SKM-1 (cell line): ENCODE measurements around the gene HES4.
A peak's percentile ranks its signal among the peaks of the same experiment; 100 is the strongest.

Experiments used
- DNase-seq: peaks from one replicate; lab custom pipeline; 2025; ENCODE audit not compliant: unreplicated experiment; lab: John Stamatoyannopoulos, UW

The HES4 gene

DNA sequence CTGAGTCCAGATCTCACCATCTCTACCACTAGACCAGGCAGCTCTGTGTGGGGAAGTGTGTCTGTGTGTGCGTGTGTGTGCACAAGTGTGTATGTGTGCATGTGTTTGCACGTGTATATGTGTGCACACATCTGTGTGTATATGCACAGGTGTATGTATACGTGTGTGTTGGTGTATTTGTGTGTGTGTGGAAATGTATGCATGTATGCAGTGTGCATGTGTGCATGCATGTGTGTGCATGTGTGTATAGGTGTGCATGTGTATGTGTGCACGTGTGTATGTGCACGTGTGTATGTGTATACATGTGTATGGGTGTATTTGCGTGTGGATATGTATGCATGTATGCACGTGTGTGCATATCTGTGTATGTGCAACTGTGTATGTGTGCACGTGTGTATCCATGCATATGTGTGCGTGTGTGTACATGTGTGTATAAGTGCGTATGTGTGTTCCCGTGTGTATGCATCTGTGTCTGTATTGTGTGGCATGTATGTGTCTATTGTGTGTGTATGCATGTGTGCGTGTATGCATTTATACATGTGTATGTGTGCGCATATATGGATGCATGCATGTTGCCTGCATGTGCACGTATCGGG lies 30.5 kb downstream of the HES4 start:
- DNase-seq = no peak

DNA sequence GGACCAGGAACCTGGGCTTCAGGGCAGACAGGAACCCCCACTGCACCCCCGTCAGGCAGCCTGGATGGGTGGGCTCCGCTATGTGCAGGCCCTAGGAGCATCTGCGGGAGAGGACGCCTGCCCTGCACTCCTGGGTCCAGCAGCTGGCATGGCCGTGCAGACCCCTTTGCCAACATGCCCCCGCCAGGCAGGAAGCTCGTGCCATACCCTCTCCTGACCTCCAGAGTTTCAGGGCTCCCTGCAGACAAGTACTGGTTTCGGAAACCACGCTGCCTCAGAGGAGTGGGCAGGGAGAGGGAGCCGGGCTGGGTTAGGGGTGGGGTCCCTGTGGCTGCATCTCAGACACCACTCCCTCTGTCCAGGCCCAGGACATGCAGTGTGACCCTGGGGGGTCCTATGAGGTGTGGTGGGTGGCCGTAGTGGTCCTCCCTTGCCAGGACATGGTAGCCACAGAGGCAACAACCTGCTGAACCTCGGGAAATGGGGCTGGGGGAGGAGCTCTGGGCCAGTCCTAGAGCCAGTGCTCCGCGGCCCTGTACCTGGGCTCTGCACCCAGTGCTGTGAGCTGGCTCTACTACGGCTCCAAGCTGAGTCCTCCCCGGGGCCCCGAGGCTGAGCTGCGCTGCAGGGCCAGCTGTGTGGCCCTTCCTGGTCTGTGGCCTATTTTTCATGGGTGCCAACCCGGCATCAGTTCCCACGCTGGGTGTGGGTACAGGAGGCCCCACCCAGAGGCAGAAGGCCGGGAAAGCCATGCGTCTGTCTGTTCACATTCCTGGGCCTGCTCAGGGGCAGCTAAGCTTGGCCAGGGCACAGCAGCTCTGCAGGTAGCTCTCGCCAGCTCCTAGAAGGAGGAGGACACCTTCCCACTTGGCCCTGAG lies 32.2 kb downstream of the HES4 start:
- no peak for DNase-seq

DNA sequence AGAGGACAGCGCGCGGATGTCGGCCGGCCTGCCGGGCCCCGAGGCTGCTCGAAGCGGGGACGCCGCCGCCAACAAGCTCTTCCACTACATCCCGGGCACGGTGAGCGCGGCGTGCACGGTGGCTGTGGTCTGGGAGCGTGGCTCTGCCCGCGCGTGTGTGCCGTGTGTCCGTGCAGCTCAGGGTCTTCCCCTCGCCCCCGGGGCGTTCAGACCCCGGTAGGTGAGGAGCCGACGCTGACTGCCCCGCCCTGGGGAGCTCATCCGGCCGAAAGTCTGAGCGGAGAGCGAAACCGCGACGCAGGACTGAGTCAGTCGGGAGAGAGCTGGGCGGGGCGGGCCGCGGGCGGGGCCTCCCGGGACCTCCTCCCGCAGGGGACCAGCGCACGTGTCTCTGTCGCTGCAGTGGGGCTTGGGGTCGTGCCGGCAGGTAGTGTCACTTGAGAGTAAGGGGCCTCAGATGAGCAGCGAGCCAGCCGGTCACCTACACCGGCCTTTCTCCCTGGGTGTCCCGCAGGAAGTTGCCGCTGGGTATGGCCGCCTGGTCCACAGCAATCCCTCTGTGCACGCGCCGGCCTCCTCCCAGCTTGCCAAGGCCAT lies 33.1 kb downstream of the HES4 start:
- no peak for DNase-seq

DNA sequence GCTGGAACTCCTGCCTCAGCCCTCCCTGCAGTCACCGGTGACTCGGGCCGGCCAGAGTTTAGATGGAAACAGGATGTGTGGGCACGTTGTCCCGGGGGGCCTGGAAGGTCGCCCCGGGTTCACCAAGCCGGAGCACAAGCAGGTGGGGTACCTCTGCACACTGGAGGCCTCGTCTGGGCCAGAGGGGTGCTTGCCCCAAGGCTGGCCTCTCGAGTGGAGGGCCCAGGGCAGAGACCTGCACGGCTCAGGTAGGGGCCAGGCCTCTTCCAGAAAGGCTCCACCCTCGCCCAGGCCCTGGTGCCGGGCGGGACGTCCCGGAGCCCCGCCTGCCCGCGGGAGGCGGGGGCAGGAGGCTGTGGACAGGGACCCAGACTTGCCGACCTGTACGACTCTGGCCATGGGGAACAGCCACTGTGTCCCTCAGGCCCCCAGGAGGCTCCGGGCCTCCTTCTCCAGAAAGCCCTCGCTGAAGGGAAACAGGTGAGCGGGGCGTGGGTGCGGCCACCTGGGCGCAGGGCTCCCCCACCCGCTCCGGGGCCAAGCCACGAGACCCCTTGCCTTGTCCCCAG lies 33.7 kb downstream of the HES4 start, which contains the start of gene PLEKHN1:
PLEKHN1 (plus strand) TSS at position 348 of the 569 bp plus-strand sequence; CDS start at position 398, 50 bp downstream.
- DNase-seq = no peak

DNA sequence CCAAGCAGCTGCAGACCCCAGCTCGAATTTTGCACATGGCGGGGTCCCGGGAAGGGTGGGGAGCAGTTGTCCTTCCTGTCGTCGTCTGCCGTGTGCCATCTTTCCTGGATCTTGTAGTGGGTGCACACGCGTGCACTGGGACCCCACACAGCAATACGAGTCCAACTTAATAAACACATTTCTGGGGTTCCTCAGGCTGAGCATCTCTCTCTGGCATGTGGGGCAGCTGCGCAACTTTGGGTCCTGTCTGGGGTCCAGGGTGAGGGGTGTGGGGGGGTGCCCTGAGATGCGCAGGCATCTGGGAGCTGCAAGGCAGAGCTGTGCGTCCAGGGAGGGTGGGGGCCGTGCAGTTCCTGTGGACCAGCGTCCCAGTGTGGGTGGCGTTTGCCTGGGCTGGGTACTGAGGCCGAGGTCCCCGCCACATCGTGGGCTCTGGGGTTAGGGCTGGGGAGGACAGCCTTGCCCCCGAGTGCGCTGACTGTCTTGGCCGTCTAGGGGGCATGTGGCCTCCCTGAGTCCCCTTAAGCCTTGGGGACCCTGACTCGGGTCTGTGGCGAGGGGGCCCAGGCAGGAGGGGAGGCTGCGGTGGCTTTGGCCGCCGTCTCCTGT lies 34.3 kb downstream of the HES4 start:
- DNase-seq = no peak

DNA sequence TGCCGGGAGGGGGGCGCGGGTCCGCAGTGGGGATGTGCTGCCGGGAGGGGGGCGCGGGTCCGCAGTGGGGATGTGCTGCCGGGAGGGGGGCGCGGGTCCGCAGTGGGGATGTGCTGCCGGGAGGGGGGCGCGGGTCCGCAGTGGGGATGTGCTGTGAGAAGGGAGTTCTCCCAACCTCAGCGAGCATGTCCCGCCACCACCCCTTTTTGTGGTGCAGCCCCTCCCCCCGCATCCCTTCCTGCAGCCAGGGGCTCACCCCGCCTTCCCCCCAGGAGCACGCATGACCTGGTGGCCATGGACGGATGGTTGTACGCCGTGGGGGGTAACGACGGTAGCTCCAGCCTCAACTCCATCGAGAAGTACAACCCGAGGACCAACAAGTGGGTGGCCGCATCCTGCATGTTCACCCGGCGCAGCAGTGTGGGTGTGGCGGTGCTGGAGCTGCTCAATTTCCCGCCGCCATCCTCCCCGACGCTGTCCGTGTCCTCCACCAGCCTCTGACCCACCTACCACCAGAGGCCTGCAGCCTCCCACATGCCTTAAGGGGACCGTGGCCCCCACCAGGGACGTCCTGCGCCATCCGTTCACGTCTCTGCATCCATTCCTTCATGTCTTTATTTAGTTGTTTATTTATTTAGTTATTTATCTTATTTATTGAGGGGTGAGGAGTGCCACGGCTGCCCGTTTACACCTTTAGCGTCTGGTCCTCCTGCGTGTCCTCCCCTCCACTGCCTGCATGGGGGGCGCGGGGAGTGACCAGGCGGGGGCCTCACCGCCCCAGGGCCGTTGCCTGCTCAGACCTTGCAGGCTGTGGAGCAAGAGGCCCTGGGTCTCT lies 35.0 kb downstream of the HES4 start:
- DNase-seq = no peak

DNA sequence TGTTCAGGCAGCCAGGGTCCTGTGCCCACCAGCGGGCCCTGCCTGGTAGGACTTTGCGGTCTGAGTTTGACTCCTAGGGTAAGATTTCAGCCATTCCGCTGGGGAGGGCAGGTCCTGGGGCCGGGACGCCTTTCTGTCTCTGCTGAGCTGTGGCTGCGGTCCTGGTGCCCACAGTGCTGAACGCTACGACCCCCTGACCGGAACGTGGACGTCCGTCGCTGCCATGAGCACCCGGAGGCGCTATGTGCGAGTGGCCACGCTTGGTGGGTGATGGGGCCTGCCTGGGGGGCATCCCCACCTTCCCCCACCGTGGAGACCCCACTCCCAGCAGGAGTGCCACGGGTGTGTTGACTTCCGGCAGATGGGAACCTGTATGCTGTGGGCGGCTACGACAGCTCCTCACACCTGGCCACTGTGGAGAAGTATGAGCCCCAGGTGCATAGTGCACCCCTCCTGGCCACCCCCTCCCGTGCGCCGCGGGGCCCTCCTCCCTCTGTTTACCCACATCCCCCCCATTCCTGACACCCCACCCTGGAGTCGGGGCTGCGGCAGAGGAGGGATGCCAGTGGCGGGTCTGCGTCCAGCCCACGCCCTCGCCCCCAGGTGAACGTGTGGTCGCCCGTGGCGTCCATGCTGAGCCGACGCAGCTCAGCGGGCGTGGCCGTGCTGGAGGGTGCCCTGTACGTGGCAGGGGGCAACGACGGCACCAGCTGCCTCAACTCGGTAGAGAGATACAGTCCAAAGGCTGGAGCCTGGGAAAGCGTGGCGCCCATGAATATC lies 36.0 kb downstream of the HES4 start:
- no peak for DNase-seq

DNA sequence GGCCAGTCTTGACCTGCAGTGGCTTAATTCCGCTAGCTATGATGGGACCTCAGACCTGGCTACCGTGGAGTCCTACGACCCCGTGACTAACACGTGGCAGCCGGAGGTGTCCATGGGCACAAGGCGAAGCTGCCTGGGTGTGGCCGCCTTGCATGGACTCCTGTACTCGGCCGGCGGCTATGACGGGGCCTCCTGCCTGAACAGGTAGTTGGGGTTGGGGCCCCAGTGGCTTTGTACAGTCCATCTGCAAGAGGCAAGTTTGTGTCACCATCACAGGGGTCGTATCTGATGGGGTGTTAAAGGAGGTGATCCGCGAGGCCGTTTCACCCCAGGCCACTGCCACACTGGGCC lies 36.6 kb downstream of the HES4 start:
- no peak for DNase-seq

DNA sequence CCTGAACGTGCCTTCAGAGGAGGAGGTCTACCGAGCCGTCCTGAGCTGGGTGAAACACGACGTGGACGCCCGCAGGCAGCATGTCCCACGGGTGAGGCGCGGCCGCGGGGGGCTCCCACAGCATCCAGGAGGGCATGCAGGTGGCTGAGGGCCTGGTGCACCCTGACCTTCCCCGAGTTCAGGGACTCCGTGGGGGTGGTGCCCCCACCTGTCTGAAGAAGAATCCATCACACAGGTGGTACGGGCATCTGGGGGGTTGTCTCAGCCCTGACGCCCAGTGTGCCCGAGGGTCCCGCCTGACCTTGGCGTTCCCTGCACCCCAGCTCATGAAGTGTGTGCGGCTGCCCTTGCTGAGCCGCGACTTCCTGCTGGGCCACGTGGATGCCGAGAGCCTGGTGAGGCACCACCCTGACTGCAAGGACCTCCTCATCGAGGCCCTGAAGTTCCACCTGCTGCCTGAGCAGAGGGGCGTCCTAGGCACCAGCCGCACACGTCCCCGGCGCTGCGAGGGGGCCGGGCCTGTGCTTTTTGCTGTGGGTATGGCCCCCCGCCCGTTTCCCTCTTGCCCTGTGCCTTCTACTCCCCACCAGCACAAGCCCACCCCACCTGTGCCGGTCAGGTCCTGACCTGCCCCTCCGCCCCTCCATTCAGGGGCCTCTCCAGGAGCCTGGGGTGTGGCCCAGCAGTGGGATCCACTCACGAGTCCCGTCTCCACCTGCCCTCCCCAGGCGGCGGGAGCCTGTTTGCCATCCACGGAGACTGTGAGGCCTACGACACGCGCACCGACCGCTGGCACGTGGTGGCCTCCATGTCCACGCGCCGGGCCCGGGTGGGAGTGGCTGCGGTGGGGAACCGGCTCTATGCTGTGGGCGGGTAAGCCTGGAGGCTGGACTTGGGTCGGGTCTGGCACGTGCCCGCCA lies 37.3 kb downstream of the HES4 start:
- no peak for DNase-seq

DNA sequence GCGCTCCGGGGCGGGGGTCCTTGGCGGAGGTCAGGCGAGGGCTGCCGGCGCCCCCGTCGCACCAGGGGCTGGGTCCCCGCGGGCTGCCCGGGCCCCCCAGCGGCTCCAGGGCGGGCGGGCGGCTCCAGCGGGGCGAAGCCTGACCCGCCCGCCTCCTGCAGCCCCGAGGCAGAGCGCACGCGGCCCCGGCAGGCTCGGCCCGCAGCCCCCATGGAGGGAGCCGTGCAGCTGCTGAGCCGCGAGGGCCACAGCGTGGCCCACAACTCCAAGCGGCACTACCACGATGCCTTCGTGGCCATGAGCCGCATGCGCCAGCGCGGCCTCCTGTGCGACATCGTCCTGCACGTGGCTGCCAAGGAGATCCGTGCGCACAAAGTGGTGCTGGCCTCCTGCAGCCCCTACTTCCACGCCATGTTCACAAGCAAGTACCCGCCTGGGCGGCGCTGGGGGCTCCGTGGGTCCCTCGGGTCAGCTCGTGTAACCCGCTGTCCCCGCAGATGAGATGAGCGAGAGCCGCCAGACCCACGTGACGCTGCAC lies 38.7 kb downstream of the HES4 start:
- DNase-seq = no peak

DNA sequence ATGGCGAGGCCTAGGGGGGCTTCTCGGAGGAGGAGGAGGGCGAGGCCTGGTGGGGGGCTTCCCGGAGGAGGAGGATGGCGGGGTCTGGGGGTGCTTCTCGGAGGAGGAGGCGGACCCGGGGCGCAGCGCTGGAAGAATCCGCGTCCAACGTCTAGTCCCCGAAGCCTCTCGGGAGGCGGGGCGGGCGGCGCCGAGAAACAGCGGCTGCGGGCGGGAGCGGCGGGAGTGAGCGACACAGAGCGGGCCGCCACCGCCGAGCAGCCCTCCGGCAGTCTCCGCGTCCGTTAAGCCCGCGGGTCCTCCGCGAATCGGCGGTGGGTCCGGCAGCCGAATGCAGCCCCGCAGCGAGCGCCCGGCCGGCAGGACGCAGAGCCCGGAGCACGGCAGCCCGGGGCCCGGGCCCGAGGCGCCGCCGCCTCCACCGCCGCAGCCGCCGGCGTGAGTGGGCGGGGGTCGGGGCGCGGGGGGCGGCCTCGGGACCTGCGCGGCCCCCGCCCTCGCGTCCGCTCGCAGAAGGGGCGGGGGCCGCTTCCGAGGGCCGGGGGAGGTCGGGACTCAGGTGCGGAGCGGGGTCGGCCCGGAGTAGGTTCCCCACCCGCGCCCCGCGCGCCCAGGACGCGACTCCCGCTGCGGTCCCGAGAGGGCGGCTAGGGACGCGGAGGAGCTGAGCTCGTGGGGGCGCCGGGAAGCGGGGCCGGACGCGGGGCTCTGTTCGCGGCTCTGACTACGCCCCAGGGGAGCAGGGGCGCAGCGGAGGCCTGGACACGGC lies 39.4 kb downstream of the HES4 start, which contains the start of gene KLHL17:
KLHL17 (plus strand) TSS at position 222 of the 769 bp plus-strand sequence; CDS start at position 332, 110 bp downstream.
- DNase-seq = peak; percentile 25

DNA sequence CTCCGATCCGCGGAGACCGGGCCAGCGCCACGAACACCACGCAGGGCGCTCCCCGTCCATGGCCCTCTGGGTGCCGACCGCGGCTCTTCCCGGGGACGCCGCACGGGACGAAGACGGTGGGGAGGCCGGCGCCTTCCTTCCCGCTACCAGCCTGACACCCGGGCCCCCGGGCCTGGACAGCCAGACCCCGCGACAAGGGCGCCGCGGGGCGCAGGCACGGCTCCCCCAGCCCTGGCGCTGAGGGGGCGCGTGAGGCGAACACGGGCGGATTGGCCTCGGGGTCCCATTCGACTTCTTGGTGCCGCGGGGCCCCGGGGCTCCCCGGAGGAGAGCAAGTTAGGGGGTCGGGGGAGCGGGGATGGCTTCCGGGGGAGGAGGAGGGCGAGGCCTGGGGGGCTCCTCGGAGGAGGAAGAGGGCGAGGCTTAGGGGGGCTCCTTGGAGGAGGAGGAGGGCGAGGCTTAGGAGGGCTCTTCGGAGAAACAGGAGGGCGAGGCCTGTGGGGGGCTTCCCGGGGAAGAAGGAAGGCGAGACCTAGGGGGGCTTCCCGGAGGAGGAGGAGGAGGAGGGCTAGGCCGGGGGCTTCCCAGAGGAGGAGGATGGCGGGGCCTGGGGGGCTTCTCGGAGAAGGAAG lies 40.0 kb downstream of the HES4 start:
- DNase-seq = no peak

DNA sequence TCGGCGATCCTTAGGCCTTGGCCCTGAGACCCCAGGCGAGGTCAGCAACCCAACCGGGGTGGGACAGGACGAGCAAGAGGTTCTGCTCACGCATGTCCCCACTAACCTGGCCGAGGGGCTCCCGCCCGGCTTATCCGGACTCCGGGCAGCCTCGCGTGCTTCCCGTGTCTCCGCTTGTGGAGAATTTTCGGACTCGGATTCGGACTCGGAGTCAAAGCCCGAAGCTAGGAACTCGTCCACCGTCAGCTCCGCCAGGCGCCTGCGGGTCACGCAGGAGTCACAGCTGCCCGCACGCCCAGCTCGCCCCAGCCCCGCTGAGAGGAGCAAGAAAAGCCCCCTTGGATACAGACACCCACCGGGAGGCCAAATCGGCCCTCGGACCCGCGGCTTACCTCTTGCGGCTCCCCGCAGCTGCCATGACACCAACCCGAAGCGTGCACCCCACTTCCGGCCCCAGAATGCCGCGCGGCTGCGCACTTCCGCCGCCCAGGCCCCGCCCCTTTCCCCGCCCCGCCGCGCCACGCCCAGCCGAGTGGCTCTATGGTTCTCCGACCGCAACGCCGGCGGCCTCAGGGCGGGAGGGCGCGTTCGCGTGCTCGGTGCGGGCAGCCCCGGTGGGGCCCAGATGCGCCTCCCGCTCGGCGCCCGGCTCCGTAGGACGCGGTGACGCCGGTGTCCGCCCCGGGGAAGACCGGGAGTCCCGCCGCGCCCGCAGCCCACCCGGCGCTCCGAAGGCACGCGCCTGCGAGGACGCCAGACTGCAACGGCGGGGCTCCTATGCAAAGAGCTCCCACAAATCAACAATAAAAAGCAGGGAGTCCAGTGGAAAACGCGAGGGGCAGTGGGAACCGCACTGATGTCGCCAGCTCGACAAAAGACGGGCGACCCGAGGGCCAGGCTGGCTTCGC lies 40.8 kb downstream of the HES4 start, which contains the start of gene NOC2L:
NOC2L (minus strand) TSS at position 434 of the 908 bp plus-strand sequence; CDS start at position 418, 16 bp downstream.
- peak; percentile 50 for DNase-seq

DNA sequence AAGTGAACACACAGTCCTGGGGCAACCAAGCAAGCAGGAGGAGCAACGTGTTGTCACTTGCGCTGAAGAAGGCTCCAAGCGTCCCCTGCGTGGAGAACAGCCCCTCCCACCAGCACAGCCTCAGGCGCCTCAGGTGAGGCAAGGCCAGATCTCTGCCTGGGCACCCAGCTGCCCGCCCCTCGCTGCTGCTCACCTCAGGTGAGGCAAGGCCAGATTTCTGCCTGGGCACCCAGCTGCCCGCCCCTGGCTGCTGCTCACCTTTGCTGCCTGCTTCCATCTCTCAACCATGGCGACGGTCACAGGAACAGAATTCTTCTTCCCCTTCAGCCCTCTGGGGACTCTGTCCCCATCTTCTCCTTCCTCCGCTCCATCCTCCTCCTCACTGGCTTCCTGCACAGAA lies 43.3 kb downstream of the HES4 start:
- no peak for DNase-seq

DNA sequence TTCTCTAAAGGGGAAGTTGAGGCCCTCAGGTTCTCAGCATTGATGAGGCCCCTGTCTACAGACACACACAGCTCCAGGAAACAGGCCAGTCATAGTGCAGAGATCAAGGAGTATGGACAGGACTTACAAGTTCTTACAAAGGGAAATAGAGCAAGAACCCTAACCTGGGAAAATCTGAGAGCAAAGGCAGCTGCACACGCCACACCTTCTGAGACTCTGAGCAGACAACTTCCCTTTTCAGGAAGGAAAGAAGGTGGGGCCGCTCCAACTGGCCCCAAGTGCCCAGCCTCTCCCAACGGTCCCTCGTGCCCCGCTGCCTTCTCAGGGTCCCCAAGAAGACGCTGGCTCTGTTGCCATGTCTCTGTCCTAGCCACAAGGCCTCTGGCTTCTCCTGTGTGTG lies 44.4 kb downstream of the HES4 start:
- DNase-seq = no peak

DNA sequence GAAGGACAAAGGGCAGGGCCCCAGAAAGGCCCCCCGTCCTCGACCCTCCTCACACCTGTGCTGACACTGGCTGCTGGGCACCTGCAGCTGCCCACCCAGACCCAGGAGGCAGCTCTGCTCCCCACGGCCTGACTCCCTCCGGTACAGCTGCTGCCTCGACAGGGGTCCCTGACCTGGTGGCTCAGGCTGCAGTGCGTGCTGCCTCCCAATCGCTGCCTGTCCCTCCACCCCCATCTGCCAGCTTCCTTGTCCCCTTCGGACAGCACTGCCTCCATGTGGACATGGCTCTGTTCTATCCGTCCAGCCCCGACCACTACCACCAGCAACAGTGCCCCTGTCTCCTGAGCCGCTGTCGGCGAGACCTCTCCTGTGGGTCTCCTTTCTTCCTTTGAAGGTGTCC lies 45.0 kb downstream of the HES4 start:
- DNase-seq = no peak
